Astrocyte (in vitro differentiated cells and primary cell): ENCODE data around the gene ASTN1.

Experiments
- CTCF ChIP-seq: IDR thresholded peaks from 2 replicates; pipeline ENCODE4 v1.5.1; 2011; ENCODE audit warnings: low read depth, mild to moderate bottlenecking, inconsistent platforms, low read length, moderate library complexity; ENCODE audit not compliant: insufficient read depth
- EZH2 ChIP-seq: IDR thresholded peaks from 2 replicates; pipeline ENCODE4 v1.6.1; 2012; ENCODE audit warnings: mild to moderate bottlenecking, low read length, inconsistent platforms; ENCODE audit not compliant: insufficient read depth

GRCh38 chr1:177063648-177064047, 100.9 kb downstream of the ASTN1 start:
- no peak for TF ChIP-seq CTCF
- no peak for TF ChIP-seq EZH2
